ENCODE measurements around the gene PITPNC1.
A peak's percentile ranks its signal among the peaks of the same experiment; 100 is the strongest.
"Not testable (repeated sequence)": the region's sequence is repeated elsewhere in the genome, so short reads cannot be mapped to it uniquely, and the experiment has no call there.

Gene PITPNC1

DNA sequence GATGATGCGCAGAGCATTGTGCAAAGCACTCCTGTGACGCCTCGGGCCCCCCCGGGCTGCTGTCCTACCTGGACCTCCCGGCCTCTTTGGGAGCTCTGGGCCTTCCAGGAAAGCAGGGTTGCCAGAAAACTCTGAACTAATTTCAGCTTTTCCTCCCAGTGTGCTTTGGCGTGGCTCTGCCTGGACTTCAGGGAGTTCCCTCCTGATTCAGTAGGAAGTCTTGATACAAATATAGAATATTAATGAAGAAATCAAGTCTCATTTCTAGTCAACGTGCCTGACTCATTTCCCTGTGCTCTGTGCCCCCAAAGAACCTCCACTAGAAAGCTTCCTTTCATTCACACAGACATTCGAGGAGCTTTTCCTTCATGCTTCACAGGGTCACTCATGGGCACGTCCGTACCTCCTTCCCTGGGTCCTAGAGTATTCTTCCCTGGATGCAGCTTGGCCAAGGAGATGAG, 256.7 kb downstream of the PITPNC1 start:
- no peak for DNase-seq

GRCh38 chr17:67635681-67636080, 258.6 kb downstream of the PITPNC1 start:
- DNase-seq = no peak

DNA sequence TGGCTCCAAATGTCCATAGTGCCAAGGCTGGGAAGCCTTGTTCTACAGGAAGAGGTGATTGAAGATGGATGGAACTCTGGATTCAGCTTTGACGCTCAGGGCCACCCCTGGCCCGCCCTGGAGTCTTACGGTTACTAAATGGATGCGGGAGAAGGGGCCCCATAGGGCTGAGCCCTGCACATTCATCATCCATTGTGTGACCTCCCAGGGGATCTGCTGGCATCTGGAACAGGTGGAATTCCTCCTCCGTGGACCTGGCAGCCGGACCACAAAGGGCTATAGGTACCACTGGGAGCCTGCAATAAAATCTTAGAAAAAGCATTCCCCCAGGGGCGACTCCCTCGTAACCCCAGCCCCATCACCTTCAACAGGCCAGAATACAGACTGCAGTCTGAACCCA, 259.2 kb downstream of the PITPNC1 start:
- DNase-seq = no peak

DNA sequence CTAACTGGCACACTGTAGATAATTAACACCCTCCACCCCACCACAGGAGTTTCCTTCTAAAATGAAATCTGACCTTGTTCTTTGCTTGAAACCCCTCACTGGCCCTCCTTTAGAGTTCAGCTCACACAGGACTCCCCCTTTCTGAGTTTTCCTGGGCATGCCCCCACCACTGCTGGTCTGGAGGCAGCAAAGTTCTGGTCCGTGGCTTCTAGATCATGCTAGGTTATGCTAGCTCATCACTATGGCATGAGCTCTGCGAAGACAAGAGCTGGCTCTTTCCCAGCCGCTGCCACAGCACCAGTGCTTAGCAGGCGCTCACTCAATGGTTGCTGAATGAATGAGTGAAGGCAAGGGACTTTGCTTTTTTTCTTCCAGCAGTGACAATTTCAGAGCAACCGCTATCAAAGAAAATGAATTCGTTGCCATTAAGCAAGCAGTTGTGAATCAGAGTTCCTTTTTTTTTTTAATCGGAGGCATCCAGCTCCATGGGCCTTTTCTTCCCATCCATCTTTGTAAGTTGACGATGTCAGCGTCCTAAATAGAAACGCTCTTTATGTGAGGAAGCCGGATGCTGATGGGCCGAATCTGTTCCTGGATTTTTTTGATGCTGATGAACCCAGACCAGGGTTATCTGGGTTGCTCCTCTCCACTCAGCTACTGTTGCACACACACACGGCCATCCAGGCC, 259.9 kb downstream of the PITPNC1 start:
- DNase-seq = no peak

DNA sequence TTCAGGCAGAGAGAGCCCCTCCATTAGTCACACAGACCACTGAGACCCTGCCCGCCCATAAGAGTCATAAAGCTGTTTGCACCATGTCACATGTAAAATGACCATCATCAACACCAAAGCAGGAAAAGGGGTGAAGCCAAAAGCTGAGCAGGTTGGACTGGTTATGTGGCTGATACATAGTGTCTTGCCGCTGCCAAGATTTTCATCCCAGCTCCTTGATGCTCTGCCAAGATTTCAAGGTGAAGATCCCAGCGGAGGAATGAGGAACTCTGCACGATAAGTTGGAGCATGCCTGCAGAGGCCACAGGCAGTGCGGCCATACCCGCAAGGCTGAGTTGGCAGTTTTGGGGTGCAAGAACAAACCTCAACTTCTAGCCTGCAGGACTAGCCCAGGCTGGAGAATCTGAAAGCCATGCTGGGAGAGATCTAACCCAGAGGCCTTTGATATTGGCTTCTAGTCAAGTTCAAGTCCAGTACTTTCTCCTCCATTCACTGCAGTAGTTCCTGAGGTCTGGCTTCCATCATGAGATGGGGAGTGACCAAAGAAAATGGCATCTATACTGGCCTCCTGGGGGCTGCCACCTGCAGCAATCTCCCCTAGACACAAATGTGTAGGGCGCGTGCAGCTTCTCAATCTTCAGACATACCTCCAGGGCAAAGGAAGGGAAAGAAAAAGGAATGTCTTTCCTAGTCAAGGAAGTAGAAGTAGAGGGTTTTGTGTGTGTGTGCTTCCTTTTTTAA, 261.0 kb downstream of the PITPNC1 start:
- DNase-seq = no peak

GRCh38 chr17:67638871-67639270, 261.8 kb downstream of the PITPNC1 start:
- no peak for DNase-seq

- DNase-seq = peak; percentile 23
Measured at GRCh38 chr17:67639555-67639954, 262.5 kb downstream of the PITPNC1 start.

DNA sequence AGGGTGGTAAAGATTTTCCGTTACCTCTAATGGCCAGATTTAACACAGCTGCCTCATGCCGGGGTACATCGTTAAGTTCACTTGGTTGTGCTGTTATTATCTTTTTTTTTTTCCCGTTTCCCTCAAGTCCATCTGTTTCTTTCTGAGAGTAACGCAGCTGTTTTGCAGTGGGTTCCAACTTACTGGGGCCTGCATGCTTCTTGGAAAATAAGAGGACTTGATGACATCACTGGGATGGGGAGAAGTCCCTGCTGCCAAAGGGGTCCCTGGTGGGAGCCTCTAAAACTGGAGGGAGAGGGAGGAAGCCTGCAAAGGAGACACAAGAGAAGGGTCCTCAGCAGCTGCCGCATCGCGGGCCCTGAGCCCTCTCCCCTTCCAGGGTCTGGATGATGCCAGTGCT, 262.9 kb downstream of the PITPNC1 start:
- no peak for DNase-seq

DNA sequence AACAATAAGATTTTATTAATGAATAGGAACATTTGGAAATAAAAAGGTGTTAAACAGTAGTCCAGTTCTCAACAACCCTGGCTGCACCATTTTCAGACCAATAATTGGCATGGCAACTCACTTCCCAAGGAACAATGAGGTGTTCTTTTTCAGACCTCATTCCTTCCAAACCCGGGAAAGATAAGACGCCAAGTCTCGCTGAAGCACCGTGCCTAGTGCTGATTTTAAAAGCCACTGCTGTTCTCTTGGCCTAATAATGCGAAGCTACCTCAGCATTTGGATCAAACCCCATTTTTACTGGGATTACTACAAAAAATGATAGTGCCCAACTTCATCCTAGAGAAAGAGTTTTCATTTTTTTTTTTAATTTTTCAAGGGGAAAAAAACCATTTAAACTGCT, 265.4 kb downstream of the PITPNC1 start:
- DNase-seq = no peak

- DNase-seq = no peak
Measured at GRCh38 chr17:67644061-67644460, 267.0 kb downstream of the PITPNC1 start.

DNA sequence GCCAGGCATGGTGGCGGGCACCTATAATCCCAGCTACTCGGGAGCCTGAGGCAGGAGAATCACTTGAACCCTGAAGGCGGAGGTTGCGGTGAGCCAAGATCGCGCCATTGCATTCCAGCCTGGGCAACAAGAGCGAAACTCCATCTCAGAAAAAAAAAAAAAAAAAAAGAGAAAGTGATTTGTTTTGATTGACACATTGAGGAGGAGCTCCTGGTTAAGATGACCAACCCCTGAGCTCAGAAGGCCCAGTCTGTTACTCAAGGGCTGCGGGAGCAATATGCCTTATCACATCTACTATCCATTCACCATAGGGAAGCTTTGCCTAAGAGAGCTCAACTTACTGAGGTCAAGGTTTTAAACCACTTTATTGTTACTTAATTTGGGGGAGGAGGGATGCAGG, 268.1 kb downstream of the PITPNC1 start:
- DNase-seq = not testable (repeated sequence)

- DNase-seq = no peak
Measured at GRCh38 chr17:67646472-67646871, 269.4 kb downstream of the PITPNC1 start.

GRCh38 chr17:67647482-67647881, 270.4 kb downstream of the PITPNC1 start:
- no peak for DNase-seq

- DNase-seq = no peak
Measured at GRCh38 chr17:67648032-67648905, 271.2 kb downstream of the PITPNC1 start.

DNA sequence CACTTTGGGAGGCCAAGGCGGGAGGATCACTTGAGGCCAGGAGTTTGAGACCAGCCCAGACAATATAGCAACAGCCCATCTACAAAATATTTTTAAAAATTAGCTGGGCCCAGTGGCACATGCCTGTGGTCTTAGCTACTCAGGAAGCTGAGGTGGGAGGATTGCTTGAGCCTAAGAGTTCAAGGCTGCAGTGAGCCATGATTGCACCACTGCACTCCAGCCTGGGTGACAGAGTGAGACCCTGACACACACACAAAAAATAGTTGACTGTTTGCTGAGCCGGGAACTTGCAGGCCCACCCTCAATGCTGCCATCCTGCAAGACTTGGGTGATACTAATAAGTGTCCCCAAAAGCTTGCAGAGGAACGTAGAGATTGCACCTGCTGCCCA, 271.8 kb downstream of the PITPNC1 start:
- not testable (repeated sequence) for DNase-seq

- no peak for DNase-seq
Measured at GRCh38 chr17:67649891-67650290, 272.8 kb downstream of the PITPNC1 start.

DNA sequence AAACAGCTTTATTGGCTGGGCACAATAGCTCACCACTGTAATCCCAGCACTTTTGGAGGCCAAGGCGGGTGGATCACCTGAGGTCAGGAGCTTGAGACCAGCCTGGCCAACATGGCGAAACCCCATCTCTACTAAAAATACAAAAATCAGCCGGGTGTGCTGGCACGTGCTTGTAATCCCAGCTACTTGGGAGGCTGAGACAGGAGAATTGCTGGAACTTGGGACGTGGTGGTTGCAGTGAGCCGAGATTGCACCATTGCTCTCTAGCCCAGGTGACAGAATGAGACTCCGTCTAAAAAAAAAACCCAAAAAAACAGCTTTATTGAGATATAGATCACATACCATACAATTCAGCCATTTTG, 274.1 kb downstream of the PITPNC1 start:
- DNase-seq = not testable (repeated sequence)

DNA sequence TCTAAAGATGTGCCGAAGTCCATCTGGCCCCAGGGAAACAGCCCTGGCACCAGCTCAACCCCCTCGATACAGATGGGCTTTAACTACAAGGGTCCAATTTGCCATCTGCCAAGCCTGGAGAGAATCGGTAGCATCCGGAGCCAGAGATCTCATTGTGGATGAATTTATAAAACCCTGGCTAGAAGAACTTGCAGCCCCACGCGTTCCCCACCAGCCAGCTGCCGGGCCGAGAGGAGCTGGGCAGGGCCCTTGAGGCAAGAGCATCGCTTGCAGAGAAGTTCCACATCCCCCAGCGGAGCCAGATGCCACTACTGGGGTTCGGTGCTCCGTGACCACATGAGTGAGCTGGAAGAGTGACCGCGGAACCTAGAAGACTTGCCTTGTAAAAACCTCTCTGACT, 275.4 kb downstream of the PITPNC1 start:
- DNase-seq = no peak

GRCh38 chr17:67655478-67656148, 278.5 kb downstream of the PITPNC1 start:
- no peak for DNase-seq

GRCh38 chr17:67656494-67657203, 279.6 kb downstream of the PITPNC1 start:
- DNase-seq = no peak

DNA sequence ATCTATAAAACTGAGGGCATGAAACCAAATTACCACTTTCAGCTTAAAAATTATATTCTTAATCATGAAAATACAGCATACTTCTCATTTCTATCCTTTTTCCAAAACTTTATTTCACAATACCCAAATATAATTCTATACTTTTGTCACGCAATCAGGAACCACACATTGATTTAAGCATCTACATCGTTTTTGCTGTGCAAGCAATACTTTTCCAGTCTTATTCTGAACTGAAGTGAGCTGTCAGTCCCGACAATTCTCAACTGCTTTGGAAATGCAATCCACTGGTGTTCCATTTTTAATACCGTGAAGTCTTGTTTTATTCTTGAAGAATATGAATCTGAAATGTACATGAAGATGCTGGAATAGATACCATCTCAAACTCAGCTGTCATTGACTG, 280.5 kb downstream of the PITPNC1 start:
- no peak for DNase-seq

DNA sequence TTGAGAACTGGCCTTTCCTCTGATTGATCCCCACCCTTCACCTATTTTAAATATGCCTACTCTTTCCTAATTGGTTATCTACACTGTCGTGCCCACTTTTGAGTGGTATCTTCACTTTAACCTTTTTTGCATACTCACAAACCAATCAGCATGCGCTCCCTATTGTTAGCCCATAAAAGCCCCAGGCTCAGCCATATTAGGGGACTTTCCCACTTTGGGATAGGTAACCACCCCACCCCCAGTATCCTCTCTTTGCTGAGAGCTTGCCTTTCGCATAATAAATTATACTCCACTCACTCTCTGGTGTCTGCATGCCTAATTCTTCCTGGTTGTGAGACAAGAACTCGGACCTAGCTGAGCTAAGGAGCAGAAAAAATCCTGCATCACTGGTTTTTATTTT, 281.2 kb downstream of the PITPNC1 start:
- DNase-seq = no peak

All from NCI-H1092 (cell line).